Measurements from ENCODE around the gene SLC39A8. TPM values are rescaled to one million over a fixed set of nuclear protein-coding genes. Genes with fewer than 3 reads are reported as not detected.
"Not testable (repeated sequence)": the region's sequence is repeated elsewhere in the genome, so short reads cannot be mapped to it uniquely, and the experiment has no call there.

SLC39A8 gene
- total and polyA plus RNA-seq, 2 experiments from 2014 or later = 2.9 to 3.7 TPM

DNA sequence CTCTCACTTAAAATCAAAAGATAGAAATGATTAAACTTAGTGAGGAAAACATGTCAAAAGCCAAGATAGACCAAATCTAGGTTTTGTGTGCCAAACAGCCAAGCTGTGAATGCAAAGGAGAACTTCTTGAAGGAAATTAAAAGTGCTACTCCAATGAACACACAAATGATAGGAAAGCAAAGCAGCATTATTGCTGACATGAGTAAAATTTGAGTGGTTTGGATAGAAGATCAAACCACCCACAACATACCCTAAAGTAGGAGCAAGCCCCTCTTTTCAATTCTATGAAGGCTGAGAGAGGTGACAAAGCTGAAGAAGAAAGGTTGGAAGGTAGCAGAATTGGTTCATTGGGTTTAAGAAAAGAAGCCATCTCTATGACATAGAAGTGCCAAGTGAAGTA lies 56.8 kb downstream of the SLC39A8 start:
- no peak for DNase-seq
- TF ChIP-seq EZH2phosphoT487 (IDR thresholded peaks at IDR 0.05; ENCODE audit: insufficient read depth, low read depth) = no peak
- no peak for TF ChIP-seq EZH2 (IDR thresholded peaks at IDR 0.05; ENCODE audit: insufficient read depth, poor library complexity, severe bottlenecking)
- Histone ChIP-seq H4K20me1 (ENCODE audit: insufficient read depth) (no peaks in the 10 kb centered on the region), H3K4me1 (ENCODE audit: insufficient read depth) (peaks cover 3% of the 10 kb centered on the region; the same call in 1 of the 2 replicates), H3F3A (ENCODE audit: insufficient read depth) (no peaks in the 10 kb centered on the region), H3K79me2 (ENCODE audit: insufficient read depth) (no peaks in the 10 kb centered on the region), H3K9me2 (ENCODE audit: insufficient read depth) (no peaks in the 10 kb centered on the region), H3K4me2 (ENCODE audit: unreplicated experiment) (no peak overlapping the region), H3K9ac (no peak overlapping the region), H3K27me3 (replicated peaks; ENCODE audit: insufficient read depth) (no peaks in the 10 kb centered on the region), H3K4me3 (no peak overlapping the region), H2AFZ (no peak overlapping the region), H3K27ac (no peak overlapping the region), H3K9me3 (ENCODE audit: low read depth) (no peaks in the 10 kb centered on the region), H3K36me3 (ENCODE audit: low read depth) (no peaks in the 10 kb centered on the region)
- in situ Hi-C loops (cut with MboI) = no loop called here

DNA sequence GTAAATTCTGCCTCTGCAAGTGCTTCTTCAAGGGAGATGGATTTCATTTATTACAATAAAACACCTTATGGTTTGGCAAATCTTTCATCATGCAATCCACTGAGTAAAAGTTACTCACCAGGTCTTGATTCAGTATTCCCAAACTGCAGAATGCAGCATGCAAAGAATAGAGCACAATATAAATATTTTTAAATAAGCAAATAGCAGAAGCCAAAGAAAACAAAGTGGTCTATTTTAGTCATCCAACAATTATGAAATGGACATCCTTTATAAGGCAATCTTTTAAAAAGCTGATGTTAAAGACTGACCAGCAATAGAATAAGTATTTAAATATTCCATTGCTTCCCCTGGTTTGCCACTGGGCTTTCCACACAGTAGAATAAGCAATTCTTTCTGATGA lies 59.5 kb downstream of the SLC39A8 start:
- TF ChIP-seq EZH2phosphoT487 (IDR thresholded peaks at IDR 0.05; ENCODE audit: insufficient read depth, low read depth) (no peak), EZH2 (IDR thresholded peaks at IDR 0.05; ENCODE audit: insufficient read depth, poor library complexity, severe bottlenecking) (no peak)
- no peaks in the 10 kb centered on the region for H3K27me3 ChIP-seq (replicated peaks; ENCODE audit: insufficient read depth)
- H3K36me3 ChIP-seq (ENCODE audit: low read depth) = no peaks in the 10 kb centered on the region
- H3K9me3 ChIP-seq (ENCODE audit: low read depth) = no peaks in the 10 kb centered on the region
- no peaks in the 10 kb centered on the region for H3K79me2 ChIP-seq (ENCODE audit: insufficient read depth)
- H3K9me2 ChIP-seq (ENCODE audit: insufficient read depth) = no peaks in the 10 kb centered on the region
- H3K4me1 ChIP-seq (ENCODE audit: insufficient read depth) = peaks cover 3% of the 10 kb centered on the region; the same call in 1 of the 2 replicates
- no peak overlapping the region for H2AFZ ChIP-seq
- H3K9ac ChIP-seq = no peak overlapping the region
- in situ Hi-C loops (cut with MboI) = no loop called here
- H3K27ac ChIP-seq = no peak overlapping the region
- H4K20me1 ChIP-seq (ENCODE audit: insufficient read depth) = no peaks in the 10 kb centered on the region
- peak; percentile 27 for DNase-seq
- H3K4me3 ChIP-seq = no peak overlapping the region
- no peaks in the 10 kb centered on the region for H3F3A ChIP-seq (ENCODE audit: insufficient read depth)
- no peak overlapping the region for H3K4me2 ChIP-seq (ENCODE audit: unreplicated experiment)

DNA sequence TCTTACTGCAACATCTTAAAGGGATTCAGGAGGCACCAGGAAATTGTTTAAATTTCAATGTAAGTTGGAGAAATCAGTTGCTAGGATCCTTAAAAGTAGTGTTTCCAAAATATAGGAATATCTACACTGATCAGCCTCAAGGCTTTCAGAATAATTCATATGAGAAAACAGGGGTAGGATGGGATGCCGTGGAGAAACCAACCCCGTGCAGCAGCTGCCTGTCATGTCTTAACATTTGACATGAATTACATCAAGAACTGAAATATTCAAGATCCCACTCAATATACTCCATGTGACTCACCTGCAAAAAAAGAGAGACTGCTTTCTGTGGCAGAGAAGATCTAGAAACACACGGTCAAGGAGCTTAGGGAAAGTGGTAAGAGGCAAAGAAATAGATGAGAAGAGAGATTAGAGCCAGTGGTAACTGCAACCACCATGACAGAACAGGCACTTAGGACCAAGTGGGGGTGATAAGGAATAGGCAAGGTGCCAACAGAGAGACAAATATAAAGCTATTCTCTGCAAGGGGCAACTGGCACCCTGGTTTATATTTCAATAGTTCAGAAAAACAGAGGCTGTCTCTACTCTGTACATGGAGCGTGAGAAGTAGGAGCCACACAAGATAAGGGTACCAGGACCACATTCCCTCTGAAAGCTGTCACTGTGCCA lies 64.0 kb downstream of the SLC39A8 start:
- in situ Hi-C loops (cut with MboI) = no loop called here
- H3K36me3 ChIP-seq (ENCODE audit: low read depth) = no peaks in the 10 kb centered on the region
- TF ChIP-seq EZH2phosphoT487 (IDR thresholded peaks at IDR 0.05; ENCODE audit: insufficient read depth, low read depth) = no peak
- TF ChIP-seq EZH2 (IDR thresholded peaks at IDR 0.05; ENCODE audit: insufficient read depth, poor library complexity, severe bottlenecking) = no peak
- H2AFZ ChIP-seq = no peak overlapping the region
- H3K9me3 ChIP-seq (ENCODE audit: low read depth) = no peaks in the 10 kb centered on the region
- H3K79me2 ChIP-seq (ENCODE audit: insufficient read depth) = no peaks in the 10 kb centered on the region
- H3K27me3 ChIP-seq (replicated peaks; ENCODE audit: insufficient read depth) = no peaks in the 10 kb centered on the region
- no peak for DNase-seq
- no peaks in the 10 kb centered on the region for H4K20me1 ChIP-seq (ENCODE audit: insufficient read depth)
- 67 to 69% methylated on average over 4 of the region's 4 CpGs for WGBS, 2 experiments (ENCODE audit: low coverage in 1 of 2, low lambda C conversion rate in 2 of 2, missing lambda C conversion rate in 2 of 2)
- peaks cover 3% of the 10 kb centered on the region; the same call in 1 of the 2 replicates for H3K4me1 ChIP-seq (ENCODE audit: insufficient read depth)
- no peaks in the 10 kb centered on the region for H3F3A ChIP-seq (ENCODE audit: insufficient read depth)
- H3K9ac ChIP-seq = no peak overlapping the region
- no peak overlapping the region for H3K4me2 ChIP-seq (ENCODE audit: unreplicated experiment)
- H3K4me3 ChIP-seq = no peak overlapping the region
- no peak overlapping the region for H3K27ac ChIP-seq
- no peaks in the 10 kb centered on the region for H3K9me2 ChIP-seq (ENCODE audit: insufficient read depth)

DNA sequence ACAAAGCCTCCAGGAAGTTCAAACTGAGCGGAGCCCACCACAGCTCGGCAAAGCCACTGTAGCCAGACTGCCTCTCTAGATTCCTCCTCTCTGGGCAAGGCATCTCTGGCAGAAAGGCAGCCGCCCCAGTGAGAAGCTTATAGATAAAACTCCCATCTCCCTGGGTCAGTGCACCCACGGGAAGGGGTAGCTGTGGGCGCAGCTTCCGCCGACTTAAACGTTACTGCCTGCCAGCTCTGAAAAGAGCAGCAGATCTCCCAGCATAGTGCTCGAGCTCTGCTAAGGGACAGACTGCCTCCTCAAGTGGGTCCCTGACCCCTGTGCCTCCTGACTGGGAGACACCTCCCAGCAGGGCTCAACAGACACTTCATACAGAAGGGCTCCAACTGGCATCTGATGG lies 72.0 kb downstream of the SLC39A8 start:
- H3K4me2 ChIP-seq (ENCODE audit: unreplicated experiment); H3K4me3 ChIP-seq; H3K9me2 ChIP-seq (ENCODE audit: insufficient read depth); H3K9ac ChIP-seq; H3F3A ChIP-seq (ENCODE audit: insufficient read depth); H3K4me1 ChIP-seq (ENCODE audit: insufficient read depth); DNase-seq; H3K36me3 ChIP-seq (ENCODE audit: low read depth); H3K9me3 ChIP-seq (ENCODE audit: low read depth); in situ Hi-C loops (cut with MboI); H3K27me3 ChIP-seq (replicated peaks; ENCODE audit: insufficient read depth); H2AFZ ChIP-seq; H4K20me1 ChIP-seq (ENCODE audit: insufficient read depth); H3K27ac ChIP-seq; H3K79me2 ChIP-seq (ENCODE audit: insufficient read depth): not testable (repeated sequence)
- 87 to 89% methylated on average over 9 of the region's 9 CpGs for WGBS, 2 experiments (ENCODE audit: low coverage in 1 of 2, low lambda C conversion rate in 2 of 2, missing lambda C conversion rate in 2 of 2)

DNA sequence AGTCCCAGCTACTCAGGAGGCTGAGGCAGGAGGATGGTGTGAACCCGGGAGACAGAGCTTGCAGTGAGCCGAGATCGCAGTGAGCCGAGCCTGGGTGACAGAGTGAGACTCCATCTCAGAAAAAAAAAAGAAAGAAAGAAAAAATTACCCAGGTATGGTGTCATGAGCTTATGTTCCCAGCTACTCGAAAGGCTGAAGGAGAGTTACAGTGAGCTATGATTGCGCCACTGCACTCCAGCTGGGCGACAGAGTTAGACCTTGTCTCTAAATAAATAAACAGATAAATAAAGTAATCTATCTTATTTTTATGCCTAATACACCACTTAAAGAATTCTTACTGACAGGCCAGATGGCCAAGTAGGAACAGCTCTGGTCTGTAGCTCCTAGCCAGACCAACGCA lies 73.0 kb downstream of the SLC39A8 start:
- Histone ChIP-seq H3K27ac (no peak overlapping the region), H3K36me3 (ENCODE audit: low read depth) (no peaks in the 10 kb centered on the region), H3K4me1 (ENCODE audit: insufficient read depth) (no peaks in the 10 kb centered on the region), H3K79me2 (ENCODE audit: insufficient read depth) (no peaks in the 10 kb centered on the region), H3K9ac (no peak overlapping the region), H3K9me2 (ENCODE audit: insufficient read depth) (no peaks in the 10 kb centered on the region), H4K20me1 (ENCODE audit: insufficient read depth) (no peaks in the 10 kb centered on the region), H2AFZ (no peak overlapping the region), H3K4me2 (ENCODE audit: unreplicated experiment) (no peak overlapping the region), H3K9me3 (ENCODE audit: low read depth) (no peaks in the 10 kb centered on the region), H3K4me3 (no peak overlapping the region), H3K27me3 (replicated peaks; ENCODE audit: insufficient read depth) (no peaks in the 10 kb centered on the region), H3F3A (ENCODE audit: insufficient read depth) (no peaks in the 10 kb centered on the region)
- WGBS, 2 experiments (ENCODE audit: low coverage in 1 of 2, low lambda C conversion rate in 2 of 2, missing lambda C conversion rate in 2 of 2) = 92 to 96% methylated on average over 8 of the region's 8 CpGs
- no peak for TF ChIP-seq EZH2phosphoT487 (IDR thresholded peaks at IDR 0.05; ENCODE audit: insufficient read depth, low read depth)
- no peak for TF ChIP-seq EZH2 (IDR thresholded peaks at IDR 0.05; ENCODE audit: insufficient read depth, poor library complexity, severe bottlenecking)
- no peak for DNase-seq
- in situ Hi-C loops (cut with MboI) = no loop called here
